Measurements from ENCODE around the gene SLC25A26.

Gene SLC25A26, protein sequence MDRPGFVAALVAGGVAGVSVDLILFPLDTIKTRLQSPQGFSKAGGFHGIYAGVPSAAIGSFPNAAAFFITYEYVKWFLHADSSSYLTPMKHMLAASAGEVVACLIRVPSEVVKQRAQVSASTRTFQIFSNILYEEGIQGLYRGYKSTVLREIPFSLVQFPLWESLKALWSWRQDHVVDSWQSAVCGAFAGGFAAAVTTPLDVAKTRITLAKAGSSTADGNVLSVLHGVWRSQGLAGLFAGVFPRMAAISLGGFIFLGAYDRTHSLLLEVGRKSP

DNA sequence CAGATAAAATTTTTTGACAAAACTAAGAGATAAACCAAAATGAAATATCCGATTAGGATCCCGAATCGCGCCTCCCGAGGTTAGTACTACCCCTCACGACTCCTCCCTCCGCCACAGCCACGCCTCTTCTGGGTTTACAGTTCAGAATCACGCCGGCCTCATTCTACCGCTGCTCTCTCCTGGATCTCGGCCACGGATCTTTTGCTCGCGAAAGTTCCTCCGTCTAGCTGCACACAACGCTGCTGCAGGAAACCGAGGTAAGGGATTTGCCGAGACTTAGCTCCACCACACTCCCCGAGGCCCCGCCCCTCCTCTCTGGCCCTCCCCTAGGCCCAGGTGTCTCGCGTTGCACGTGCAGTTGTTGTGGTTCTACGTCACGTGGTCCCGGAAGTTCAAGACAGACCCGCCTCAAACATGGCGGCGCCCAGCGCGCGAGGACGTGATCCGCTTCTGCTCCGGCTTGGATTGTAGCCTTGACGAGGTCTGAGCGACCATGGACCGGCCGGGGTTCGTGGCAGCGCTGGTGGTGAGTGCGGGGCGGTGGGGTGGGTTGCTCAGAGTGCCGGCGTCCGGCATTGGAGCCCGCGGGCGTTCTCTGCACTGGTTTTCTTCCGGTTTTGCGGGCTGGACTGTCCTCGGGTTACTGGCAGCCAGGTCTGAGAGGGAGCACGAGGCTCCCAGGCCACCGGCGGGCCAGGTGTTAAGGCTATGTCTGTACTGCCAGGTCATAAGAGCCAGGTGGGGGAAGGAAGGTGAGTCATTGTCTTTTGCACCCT, at the start of gene SLC25A26:
Gene SLC25A26 (plus strand): TSS at position 400 of the 776 bp plus-strand sequence. CDS start 94 bp downstream, at position 494.
- no peaks in the 10 kb centered on the region for H3K4me1 ChIP-seq (ENCODE audit: control insufficient read depth, insufficient read depth, low read length)
- H3K27me3 ChIP-seq (ENCODE audit: control insufficient read depth, insufficient read depth, low read length), result no peaks in the 10 kb centered on the region
- no peaks in the 10 kb centered on the region for H3K9me3 ChIP-seq (ENCODE audit: control insufficient read depth, insufficient read depth, low read length)
- H3K36me3 ChIP-seq (ENCODE audit: control insufficient read depth, insufficient read depth, low read length), result peaks cover 12% of the 10 kb centered on the region; the same call in 1 of the 2 replicates
- H3K9ac ChIP-seq (ENCODE audit: low read depth, low read length), result peak within 1 kb of the TSS; percentile 84
- peak within 1 kb of the TSS; percentile 91 for H3K27ac ChIP-seq (ENCODE audit: low read depth, low read length)
- peak within 1 kb of the TSS; percentile 89 for H3K4me3 ChIP-seq (ENCODE audit: low read depth, low read length)

DNA sequence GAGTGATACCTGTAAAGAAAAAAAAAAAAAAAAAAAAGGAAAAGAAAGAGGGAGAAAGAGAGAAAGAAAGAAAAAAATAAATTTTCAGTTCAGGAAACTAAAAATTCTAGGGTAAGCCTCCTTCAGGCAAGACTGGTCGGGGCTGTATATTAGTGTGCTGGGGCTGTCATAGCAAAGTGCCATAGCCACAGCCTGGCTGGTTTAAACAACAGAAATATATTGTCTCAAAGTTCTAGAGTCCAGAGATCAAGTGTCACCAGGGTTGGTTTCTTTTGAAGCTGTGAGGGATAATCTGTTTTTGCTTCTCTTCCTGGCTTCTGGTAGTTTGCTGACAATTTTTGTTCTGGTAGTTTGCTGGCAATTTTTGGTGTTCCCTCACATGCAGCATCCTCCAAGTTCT, 48.4 kb upstream of the SLC25A26 start:
- Histone ChIP-seq H3K27me3 (ENCODE audit: control insufficient read depth, insufficient read depth, low read length) (no peaks in the 10 kb centered on the region), H3K4me3 (ENCODE audit: low read depth, low read length) (no peak overlapping the region), H3K4me1 (ENCODE audit: control insufficient read depth, insufficient read depth, low read length) (no peaks in the 10 kb centered on the region), H3K9me3 (ENCODE audit: control insufficient read depth, insufficient read depth, low read length) (no peaks in the 10 kb centered on the region), H3K9ac (ENCODE audit: low read depth, low read length) (no peak overlapping the region), H3K36me3 (ENCODE audit: control insufficient read depth, insufficient read depth, low read length) (no peaks in the 10 kb centered on the region), H3K27ac (ENCODE audit: low read depth, low read length) (no peak overlapping the region)

DNA sequence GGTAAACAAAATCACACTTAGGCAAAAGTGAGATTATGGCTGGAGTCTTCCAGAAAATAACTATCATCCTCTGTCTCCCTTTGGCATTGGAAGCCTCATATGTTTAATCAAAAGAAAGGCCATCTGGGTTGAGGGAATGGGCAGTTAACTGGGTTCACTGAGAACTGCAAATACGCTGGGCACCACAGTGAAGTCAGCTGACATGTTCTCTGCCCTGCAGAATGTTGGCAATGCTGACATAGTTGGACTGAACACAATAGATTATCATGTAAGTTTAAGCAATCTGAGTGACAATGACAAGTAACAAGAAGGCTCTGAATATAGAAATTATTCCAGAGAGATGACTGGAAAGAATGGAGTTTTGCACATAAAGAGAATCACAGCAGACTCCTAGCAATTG, 43.8 kb upstream of the SLC25A26 start:
- no peaks in the 10 kb centered on the region for H3K9me3 ChIP-seq (ENCODE audit: control insufficient read depth, insufficient read depth, low read length)
- H3K4me1 ChIP-seq (ENCODE audit: control insufficient read depth, insufficient read depth, low read length), result no peaks in the 10 kb centered on the region
- no peak overlapping the region for H3K4me3 ChIP-seq (ENCODE audit: low read depth, low read length)
- no peak overlapping the region for H3K27ac ChIP-seq (ENCODE audit: low read depth, low read length)
- H3K27me3 ChIP-seq (ENCODE audit: control insufficient read depth, insufficient read depth, low read length), result no peaks in the 10 kb centered on the region
- H3K36me3 ChIP-seq (ENCODE audit: control insufficient read depth, insufficient read depth, low read length), result no peaks in the 10 kb centered on the region
- no peak overlapping the region for H3K9ac ChIP-seq (ENCODE audit: low read depth, low read length)

DNA sequence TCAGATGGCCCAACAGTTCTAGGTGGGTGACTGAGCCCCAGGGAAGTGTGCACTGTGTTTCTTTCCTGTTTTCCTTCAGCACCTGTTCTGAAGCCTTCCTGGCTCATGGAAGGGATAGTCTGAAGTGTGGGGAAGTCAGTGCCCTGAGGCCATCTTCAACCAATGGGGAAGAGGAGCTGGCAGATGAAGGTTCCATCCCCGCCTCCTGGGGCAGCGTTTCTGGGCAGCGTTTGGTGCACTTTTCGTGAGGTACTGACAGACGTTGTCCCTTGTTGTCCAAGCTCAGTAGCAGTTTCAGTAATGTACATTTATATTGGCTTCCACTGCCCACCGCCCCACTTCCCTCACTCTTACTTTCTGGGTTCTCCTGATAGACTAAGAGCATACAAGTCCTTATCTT, 42.6 kb upstream of the SLC25A26 start:
- no peaks in the 10 kb centered on the region for H3K36me3 ChIP-seq (ENCODE audit: control insufficient read depth, insufficient read depth, low read length)
- H3K4me1 ChIP-seq (ENCODE audit: control insufficient read depth, insufficient read depth, low read length), result no peaks in the 10 kb centered on the region
- no peaks in the 10 kb centered on the region for H3K9me3 ChIP-seq (ENCODE audit: control insufficient read depth, insufficient read depth, low read length)
- no peak overlapping the region for H3K27ac ChIP-seq (ENCODE audit: low read depth, low read length)
- no peaks in the 10 kb centered on the region for H3K27me3 ChIP-seq (ENCODE audit: control insufficient read depth, insufficient read depth, low read length)
- H3K9ac ChIP-seq (ENCODE audit: low read depth, low read length), result no peak overlapping the region
- no peak overlapping the region for H3K4me3 ChIP-seq (ENCODE audit: low read depth, low read length)

DNA sequence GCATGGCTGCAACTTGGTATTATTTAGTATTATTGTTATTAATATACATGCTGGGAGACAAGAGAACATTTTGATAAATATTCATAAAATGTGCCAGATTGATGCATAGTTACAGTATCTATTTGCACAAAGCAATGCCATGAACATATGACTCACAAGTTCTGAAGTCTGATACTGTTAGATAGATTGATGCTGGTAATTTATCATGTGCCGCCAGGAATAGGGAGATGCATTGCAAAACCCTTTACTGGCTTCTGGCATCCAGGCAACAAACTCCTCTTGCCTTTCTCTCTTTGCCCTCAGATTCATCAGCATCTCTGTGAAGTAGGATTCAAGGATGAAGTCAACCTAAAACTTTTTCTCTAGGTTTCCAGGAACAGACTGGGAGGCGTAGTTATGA, 41.0 kb upstream of the SLC25A26 start:
- Histone ChIP-seq H3K27me3 (ENCODE audit: control insufficient read depth, insufficient read depth, low read length) (no peaks in the 10 kb centered on the region), H3K9me3 (ENCODE audit: control insufficient read depth, insufficient read depth, low read length) (no peaks in the 10 kb centered on the region), H3K36me3 (ENCODE audit: control insufficient read depth, insufficient read depth, low read length) (no peaks in the 10 kb centered on the region), H3K9ac (ENCODE audit: low read depth, low read length) (no peak overlapping the region), H3K4me3 (ENCODE audit: low read depth, low read length) (no peak overlapping the region), H3K4me1 (ENCODE audit: control insufficient read depth, insufficient read depth, low read length) (no peaks in the 10 kb centered on the region), H3K27ac (ENCODE audit: low read depth, low read length) (no peak overlapping the region)

DNA sequence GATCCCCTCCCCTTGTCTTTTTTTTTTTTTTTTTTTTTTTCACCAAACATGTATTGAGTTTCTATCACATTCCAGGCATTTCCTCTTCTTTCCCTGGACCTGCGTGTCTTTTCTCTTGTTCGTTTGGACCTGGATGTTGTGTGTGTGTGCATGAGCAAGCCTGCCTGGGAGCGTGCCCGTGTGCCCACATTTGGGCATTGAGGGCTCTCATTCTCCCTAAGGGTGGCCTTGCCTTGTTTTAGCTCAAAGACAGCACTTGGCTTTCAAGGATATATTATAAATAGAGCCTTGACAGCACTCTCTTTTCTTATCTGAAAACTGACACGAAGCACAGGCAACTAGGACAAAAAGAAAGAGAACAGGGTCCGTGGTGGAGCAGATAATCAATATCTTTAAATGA, 39.0 kb upstream of the SLC25A26 start:
- Histone ChIP-seq H3K9me3 (ENCODE audit: control insufficient read depth, insufficient read depth, low read length) (no peaks in the 10 kb centered on the region), H3K4me1 (ENCODE audit: control insufficient read depth, insufficient read depth, low read length) (no peaks in the 10 kb centered on the region), H3K27ac (ENCODE audit: low read depth, low read length) (no peak overlapping the region), H3K9ac (ENCODE audit: low read depth, low read length) (no peak overlapping the region), H3K4me3 (ENCODE audit: low read depth, low read length) (no peak overlapping the region), H3K27me3 (ENCODE audit: control insufficient read depth, insufficient read depth, low read length) (no peaks in the 10 kb centered on the region), H3K36me3 (ENCODE audit: control insufficient read depth, insufficient read depth, low read length) (no peaks in the 10 kb centered on the region)

DNA sequence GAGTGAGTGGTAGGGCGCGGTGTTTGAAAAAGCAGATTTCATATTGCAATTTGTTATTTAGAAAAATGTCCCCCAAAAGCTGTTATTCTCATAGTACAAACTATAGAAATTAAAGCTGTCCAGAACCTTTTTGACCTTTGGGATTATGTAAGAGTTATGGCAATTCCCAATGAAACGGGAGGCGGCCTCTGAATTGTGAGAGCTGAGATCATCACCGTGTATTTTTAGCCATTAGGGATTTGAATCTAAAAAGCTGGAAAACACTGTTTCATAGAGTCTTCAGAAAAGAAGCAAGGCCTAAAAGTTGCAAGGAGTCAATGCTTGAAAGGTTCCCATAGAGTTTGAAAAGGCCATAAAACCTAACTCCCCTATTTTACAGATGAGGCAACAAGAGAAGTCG, 38.6 kb upstream of the SLC25A26 start:
- Histone ChIP-seq H3K4me3 (ENCODE audit: low read depth, low read length) (no peak overlapping the region), H3K4me1 (ENCODE audit: control insufficient read depth, insufficient read depth, low read length) (no peaks in the 10 kb centered on the region), H3K27ac (ENCODE audit: low read depth, low read length) (no peak overlapping the region), H3K36me3 (ENCODE audit: control insufficient read depth, insufficient read depth, low read length) (no peaks in the 10 kb centered on the region), H3K9ac (ENCODE audit: low read depth, low read length) (no peak overlapping the region), H3K9me3 (ENCODE audit: control insufficient read depth, insufficient read depth, low read length) (no peaks in the 10 kb centered on the region), H3K27me3 (ENCODE audit: control insufficient read depth, insufficient read depth, low read length) (no peaks in the 10 kb centered on the region)

DNA sequence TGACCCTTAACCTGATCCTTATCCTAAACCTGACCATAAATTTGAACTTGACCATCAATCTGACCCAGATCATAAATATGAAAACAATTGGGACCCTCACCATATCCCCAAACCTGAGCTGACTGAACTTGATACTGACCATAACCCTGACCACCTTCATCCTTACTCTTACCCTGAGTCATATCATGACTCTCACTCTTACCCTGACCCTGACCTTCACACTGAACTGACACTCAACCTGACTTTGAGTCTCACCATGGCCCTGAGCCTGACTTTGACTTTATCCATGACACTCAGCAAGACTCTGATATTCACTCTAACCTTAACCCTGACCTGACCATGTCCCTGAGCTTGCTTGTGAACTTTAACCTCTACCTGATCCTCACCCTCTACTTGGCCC, 34.3 kb upstream of the SLC25A26 start:
- Histone ChIP-seq H3K9me3 (ENCODE audit: control insufficient read depth, insufficient read depth, low read length) (no peaks in the 10 kb centered on the region), H3K4me3 (ENCODE audit: low read depth, low read length) (no peak overlapping the region), H3K27me3 (ENCODE audit: control insufficient read depth, insufficient read depth, low read length) (no peaks in the 10 kb centered on the region), H3K36me3 (ENCODE audit: control insufficient read depth, insufficient read depth, low read length) (no peaks in the 10 kb centered on the region), H3K9ac (ENCODE audit: low read depth, low read length) (no peak overlapping the region), H3K27ac (ENCODE audit: low read depth, low read length) (no peak overlapping the region), H3K4me1 (ENCODE audit: control insufficient read depth, insufficient read depth, low read length) (no peaks in the 10 kb centered on the region)

DNA sequence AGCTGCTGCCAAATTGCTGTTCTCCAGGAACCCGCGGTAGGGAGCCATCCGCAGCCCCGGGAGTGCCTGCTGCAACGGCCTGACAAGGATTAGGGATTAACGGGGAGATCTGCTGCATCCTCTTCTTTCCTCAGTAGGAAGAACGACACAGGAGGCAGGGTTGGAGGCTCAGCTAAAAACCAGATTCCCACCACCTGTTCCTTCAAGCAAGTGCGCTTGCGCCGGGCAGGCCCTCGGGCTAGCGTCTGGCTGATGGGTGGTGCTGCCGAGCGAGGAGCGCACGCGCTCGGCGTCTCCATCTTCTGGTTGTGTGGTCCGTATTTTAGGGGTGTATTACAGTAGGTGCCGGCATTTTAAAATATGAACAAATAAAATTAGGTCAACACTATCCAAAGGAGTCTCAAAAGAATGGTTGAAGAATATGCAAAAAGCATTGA, 25.4 kb upstream of the SLC25A26 start:
- Histone ChIP-seq H3K9me3 (ENCODE audit: control insufficient read depth, insufficient read depth, low read length) (no peaks in the 10 kb centered on the region), H3K9ac (ENCODE audit: low read depth, low read length) (no peak overlapping the region), H3K36me3 (ENCODE audit: control insufficient read depth, insufficient read depth, low read length) (no peaks in the 10 kb centered on the region), H3K4me1 (ENCODE audit: control insufficient read depth, insufficient read depth, low read length) (no peaks in the 10 kb centered on the region; the same call in 1 of the 2 replicates), H3K4me3 (ENCODE audit: low read depth, low read length) (peak overlapping the region; percentile 32; the same call in 1 of the 2 replicates), H3K27me3 (ENCODE audit: control insufficient read depth, insufficient read depth, low read length) (no peaks in the 10 kb centered on the region), H3K27ac (ENCODE audit: low read depth, low read length) (peak overlapping the region; percentile 49)

DNA sequence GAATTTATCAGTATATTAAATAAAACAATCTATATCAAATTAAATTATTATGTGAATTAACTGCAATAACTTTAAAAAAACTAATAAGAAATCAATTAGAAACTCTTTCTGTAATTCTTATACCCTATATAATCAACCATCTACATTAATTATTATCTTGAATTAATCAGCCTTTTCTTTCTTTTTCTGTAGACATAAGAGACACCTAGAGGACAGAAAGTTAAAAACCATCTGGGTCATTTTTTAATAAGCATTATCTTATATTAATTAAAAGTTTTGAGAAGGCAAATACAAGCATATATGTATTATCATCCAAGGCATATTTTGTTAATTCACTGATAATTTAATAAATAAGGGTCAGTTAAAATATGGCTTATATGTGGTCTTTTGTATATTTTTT, 24.2 kb upstream of the SLC25A26 start:
- Histone ChIP-seq H3K27ac (ENCODE audit: low read depth, low read length) (no peak overlapping the region), H3K36me3 (ENCODE audit: control insufficient read depth, insufficient read depth, low read length) (no peaks in the 10 kb centered on the region), H3K9ac (ENCODE audit: low read depth, low read length) (no peak overlapping the region), H3K9me3 (ENCODE audit: control insufficient read depth, insufficient read depth, low read length) (no peaks in the 10 kb centered on the region), H3K27me3 (ENCODE audit: control insufficient read depth, insufficient read depth, low read length) (no peaks in the 10 kb centered on the region), H3K4me3 (ENCODE audit: low read depth, low read length) (no peak overlapping the region), H3K4me1 (ENCODE audit: control insufficient read depth, insufficient read depth, low read length) (no peaks in the 10 kb centered on the region; the same call in 1 of the 2 replicates)

DNA sequence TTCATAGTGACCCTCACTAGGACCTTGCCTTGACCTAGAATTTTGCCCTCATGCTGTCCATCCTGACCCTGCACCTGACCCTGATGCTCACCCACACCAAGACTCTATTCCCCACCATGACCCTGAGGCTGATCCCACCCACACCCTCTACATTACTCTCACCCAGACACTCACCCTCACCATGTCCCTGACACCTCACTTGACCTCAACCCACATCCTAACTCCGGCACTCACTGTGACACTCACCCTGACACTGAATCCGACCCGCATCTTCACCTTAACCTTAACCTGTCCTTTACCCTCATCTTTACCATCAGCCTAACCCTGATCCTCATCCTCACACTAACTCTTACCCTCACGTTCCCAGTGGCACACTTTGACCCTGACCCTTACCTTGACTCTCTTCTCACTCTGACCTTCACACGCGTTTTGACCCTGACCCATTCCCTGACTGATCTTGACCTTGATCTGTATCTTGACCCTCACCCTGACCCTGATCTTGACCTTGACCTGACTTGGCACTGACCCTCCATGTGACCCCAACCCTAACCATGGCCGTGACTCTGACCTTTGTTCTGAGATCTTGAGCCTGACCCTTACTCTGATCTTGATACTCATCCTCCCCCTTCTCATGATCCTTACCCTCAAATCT, 22.2 kb upstream of the SLC25A26 start:
- H3K9ac ChIP-seq (ENCODE audit: low read depth, low read length), result no peak overlapping the region
- H3K4me1 ChIP-seq (ENCODE audit: control insufficient read depth, insufficient read depth, low read length), result no peaks in the 10 kb centered on the region; the same call in 1 of the 2 replicates

More for the DNA sequence above, 22.2 kb upstream of the SLC25A26 start:
- Histone ChIP-seq H3K27me3 (ENCODE audit: control insufficient read depth, insufficient read depth, low read length) (no peaks in the 10 kb centered on the region), H3K4me3 (ENCODE audit: low read depth, low read length) (no peak overlapping the region), H3K27ac (ENCODE audit: low read depth, low read length) (no peak overlapping the region), H3K36me3 (ENCODE audit: control insufficient read depth, insufficient read depth, low read length) (no peaks in the 10 kb centered on the region), H3K9me3 (ENCODE audit: control insufficient read depth, insufficient read depth, low read length) (no peaks in the 10 kb centered on the region)

Measured in HUES48 (cell line).